HepG2 (cell line): ENCODE results near the gene MBTPS1. TPM values are rescaled to one million over a fixed set of nuclear protein-coding genes. Genes with fewer than 3 reads are reported as not detected.

ENCODE experiments used
- ATAC-seq: fragments of 200-7000 bp; cut with Tn5 transposase; 3 replicates; pipeline ENCODE4 v1.9.1; 2020; ENCODE audit warnings: mild to moderate bottlenecking, moderate library complexity
- BruUV-seq: library from RNA; stranded (reverse); fragments of 400-500 nt; replicated peaks from 2 replicates; lab custom pipeline; 2021; lab: Mats Ljungman, UMichigan
- CTCF ChIA-PET: fragments of 300-600 bp; formaldehyde crosslinking; extraction: SDS; loops from one replicate; lab custom pipeline; 2021; ENCODE audit warnings: low total read pairs, inconsistent platforms, low intra/inter-chr PET ratio; lab: Yijun Ruan, JAX
- POLR2A ChIA-PET: fragments of 350-600 bp; sonication (Branson Sonifier 250); formaldehyde crosslinking; loops from one replicate; lab custom pipeline; 2020; ENCODE audit warnings: antibody characterized with exemption, inconsistent platforms; lab: Yijun Ruan, JAX
- DNase-seq: peaks from one replicate; pipeline ENCODE4 v3.0.0-alpha.2; 2015; ENCODE audit warnings: low spot score
- FAIRE-seq: peaks from 3 replicates; lab custom pipeline; 2011; peaks lifted over from hg19 to GRCh38; lab: Jason Lieb, UNC
- H2AFZ ChIP-seq: one replicate; pipeline ENCODE4 v1.6.1; 2011; ENCODE audit warnings: low read length, inconsistent platforms
- H3K27ac ChIP-seq: fragments of 300-600 bp; 3 replicates; pipeline ENCODE4 v1.8.0; 2011; ENCODE audit warnings: mixed run types, mild to moderate bottlenecking, mixed read lengths, low read length, inconsistent platforms; ENCODE audit not compliant: insufficient read depth; ENCODE audit errors: extremely low read length
- H3K27me3 ChIP-seq, 2 experiments: fragments of 200-600 bp in 1 of 2; 2 replicates in 1 of 2; 3 replicates in 1 of 2; pipeline versions ENCODE4 v1.6.0 to v1.8.0; 2011; ENCODE audit warnings: low read length in 2 of 2, mild to moderate bottlenecking in 2 of 2, moderate library complexity in 2 of 2, inconsistent platforms in 1 of 2; ENCODE audit not compliant: insufficient read depth in 2 of 2, control insufficient read depth in 1 of 2
- H3K36me3 ChIP-seq, 2 experiments: fragments of 200-600 bp in 1 of 2; replicated peaks in 1 of 2; 2 replicates in 1 of 2; 3 replicates in 1 of 2; pipeline versions ENCODE4 v1.5.1 to v1.8.0; 2011; ENCODE audit warnings: low read length in 2 of 2, inconsistent platforms in 1 of 2; ENCODE audit not compliant: insufficient read depth in 2 of 2, control insufficient read depth in 1 of 2
- H3K4me1 ChIP-seq: 2 replicates; pipeline ENCODE4 v1.5.1; 2012; ENCODE audit warnings: low read length, inconsistent platforms; ENCODE audit not compliant: insufficient read depth
- H3K4me2 ChIP-seq: 2 replicates; pipeline ENCODE4 v1.6.0; 2011; ENCODE audit warnings: low read depth, low read length, inconsistent platforms
- H3K4me3 ChIP-seq, 3 experiments: fragments of 200-600 bp in 1 of 3; sonication (generic), shearing (Covaris generic) in 1 of 3; replicated peaks in 1 of 3; 2 replicates each; pipeline ENCODE4 v1.5.1; 2011 to 2016; ENCODE audit warnings: low read length in 3 of 3, inconsistent platforms in 2 of 3, low read depth in 2 of 3, mild to moderate bottlenecking in 2 of 3, control low read depth in 1 of 3, mixed read lengths in 1 of 3; ENCODE audit not compliant: insufficient read depth in 1 of 3
- H3K79me2 ChIP-seq: one replicate; pipeline ENCODE4 v1.6.1; 2011; ENCODE audit warnings: low read length, inconsistent platforms; ENCODE audit not compliant: insufficient read depth
- H3K9ac ChIP-seq: 2 replicates; pipeline ENCODE4 v1.6.0; 2011; ENCODE audit warnings: mild to moderate bottlenecking, low read depth, low read length, inconsistent platforms; ENCODE audit not compliant: insufficient read depth
- H3K9me3 ChIP-seq: 2 replicates; pipeline ENCODE4 v1.5.1; 2012; ENCODE audit warnings: mild to moderate bottlenecking, low read length
- H4K20me1 ChIP-seq: 2 replicates; pipeline ENCODE4 v1.6.0; 2011; ENCODE audit warnings: inconsistent platforms, mild to moderate bottlenecking, low read length, moderate library complexity; ENCODE audit not compliant: insufficient read depth
- ARNT ChIP-seq: fragments of 450-650 bp; IDR thresholded peaks from 2 replicates; pipeline ENCODE4 v1.6.1; 2017
- ARNT2 ChIP-seq: sonication (generic); formaldehyde crosslinking; IDR thresholded peaks from 2 replicates; pipeline ENCODE4 v1.8.0; 2022; ENCODE audit warnings: mild to moderate bottlenecking, low read depth, missing genetic modification reagents, moderate library complexity
- FOXK1 ChIP-seq: sonication (generic); formaldehyde crosslinking; IDR thresholded peaks from 2 replicates; pipeline ENCODE4 v1.4.0; 2020; ENCODE audit warnings: low read depth, missing genetic modification reagents, borderline replicate concordance
- GATA4 ChIP-seq: sonication (generic); IDR thresholded peaks from 2 replicates; pipeline ENCODE4 v1.6.1; 2016; ENCODE audit warnings: antibody characterized with exemption, low read depth, borderline replicate concordance
- HNF1A ChIP-seq, 2 experiments: sonication (generic) in 1 of 2; formaldehyde crosslinking in 1 of 2; IDR thresholded peaks; 2 replicates each; pipeline versions ENCODE4 v1.4.0 to v1.6.1; 2016 to 2020; ENCODE audit warnings: borderline replicate concordance in 1 of 2, low read depth in 1 of 2, mild to moderate bottlenecking in 1 of 2, missing genetic modification reagents in 1 of 2
- PRMT3 ChIP-seq: sonication (generic); formaldehyde crosslinking; IDR thresholded peaks from 2 replicates; pipeline ENCODE4 v1.8.1; 2022; ENCODE audit warnings: low read depth, mild to moderate bottlenecking, moderate library complexity, missing genetic modification reagents, borderline replicate concordance
- TOPORS ChIP-seq: sonication (generic); formaldehyde crosslinking; IDR thresholded peaks from 2 replicates; pipeline ENCODE4 v1.8.0; 2023; ENCODE audit warnings: mild to moderate bottlenecking, missing genetic modification reagents
- U2AF1 ChIP-seq: fragments of 200-400 bp; formaldehyde crosslinking; optimal IDR thresholded peaks from 2 replicates; pipeline ENCODE3; 2017; ENCODE audit warnings: mild to moderate bottlenecking, low read depth, low read length
- XBP1 ChIP-seq: sonication (generic); formaldehyde crosslinking; IDR thresholded peaks from 2 replicates; pipeline ENCODE4 v1.5.0; 2020; ENCODE audit warnings: missing genetic modification reagents
- ZBTB33 ChIP-seq: sonication (generic); formaldehyde crosslinking; IDR thresholded peaks from 2 replicates; pipeline ENCODE4 v1.4.0; 2020; ENCODE audit warnings: missing genetic modification reagents
- ZNF557 ChIP-seq: sonication (generic); formaldehyde crosslinking; IDR thresholded peaks from 2 replicates; pipeline ENCODE4 v1.4.0; 2020; ENCODE audit warnings: missing genetic modification reagents
- ZNF878 ChIP-seq: sonication (generic); formaldehyde crosslinking; IDR thresholded peaks from 2 replicates; pipeline ENCODE4 v1.8.1; 2023; ENCODE audit warnings: mild to moderate bottlenecking, missing genetic modification reagents, moderate library complexity
- ZNF891 ChIP-seq: sonication (generic); formaldehyde crosslinking; IDR thresholded peaks from 2 replicates; pipeline ENCODE4 v1.5.0; 2020; ENCODE audit warnings: mild to moderate bottlenecking, missing genetic modification reagents
- ZSCAN21 ChIP-seq: sonication (generic); formaldehyde crosslinking; IDR thresholded peaks from 2 replicates; pipeline ENCODE4 v1.8.0; 2022; ENCODE audit warnings: mild to moderate bottlenecking, missing genetic modification reagents, moderate library complexity, borderline replicate concordance
- ZSCAN29 ChIP-seq: sonication (generic); formaldehyde crosslinking; conservative IDR thresholded peaks from 2 replicates; pipeline ENCODE4 v1.4.0; 2020; ENCODE audit warnings: mild to moderate bottlenecking, missing genetic modification reagents
- WGBS: methylation state at CpG from one replicate; pipeline ENCODE4 v1.1.6; 2017; ENCODE audit warnings: low lambda C conversion rate; 5-methylcytosine and 5-hydroxymethylcytosine counted together
- in situ Hi-C: cut with HindIII; loops from 2 replicates; pipeline ENCODE4 v1.10.0; 2017; ENCODE audit warnings: low pct_unique_long_range_greater_than_20kb; ENCODE audit not compliant: extremely low pct_ligation_motif_present
- intact Hi-C: fragments of 100-400 bp; cut with micrococcal nuclease; formaldehyde crosslinking; loops from one replicate; pipeline ENCODE4 v1.10.0; 2022; ENCODE audit not compliant: unreplicated experiment
- polyA plus RNA-seq, 8 experiments: library from polyadenylated mRNA; depleted of rRNA in 3 of 8; stranded (reverse) in 7 of 8; unstranded in 1 of 8; fragments of >200 nt; fragmentation: Illumina TruSeq in 4 of 8; extraction: Trizol in 4 of 8; gene quantifications; 2 replicates each; pipeline versions ENCODE4 v1.2.1 to v1.2.3, GENCODE V29; 2011 to 2016; ENCODE audit warnings: low read depth in 4 of 8, missing spikeins in 1 of 8, mixed read lengths in 1 of 8; ENCODE audit not compliant: insufficient read depth in 1 of 8
- total RNA-seq, 5 experiments: library from RNA; depleted of rRNA; stranded (reverse); fragments of >200 nt; fragmentation: Illumina TruSeq; extraction: Trizol; gene quantifications; 2 replicates each; pipeline ENCODE4 v1.2.3, GENCODE V29; 2016; ENCODE audit warnings: low read depth in 1 of 5

MBTPS1 gene
- total and polyA plus RNA-seq, 2 of the 13 experiments (the other 11 are each of a cell fraction or from before 2014, with no cell fraction given), result 56.7 to 91.3 TPM

GRCh38 chr16:84104231-84104630 is 12.5 kb downstream of the MBTPS1 start (continued):
- TF ChIP-seq GATA4, result no peak
- no peak for TF ChIP-seq ZNF878 (CRISPR knock-in tag)
- TF ChIP-seq XBP1 (CRISPR knock-in tag), result no peak
- TF ChIP-seq U2AF1, result no peak
- TF ChIP-seq ZNF891, result no peak
- no peak for TF ChIP-seq HNF1A (IDR thresholded peaks at IDR 0.05; ENCODE audit: low read depth)
- TF ChIP-seq HNF1A (CRISPR knock-in tag; IDR thresholded peaks at IDR 0.05; ENCODE audit: borderline replicate concordance), result no peak

- 69% methylated on average over 5 of the region's 5 CpGs for WGBS
- H3K4me3 ChIP-seq, result no peak overlapping the region
- H3K27me3 ChIP-seq, result no peaks in the 10 kb centered on the region
- ChIA-PET CTCF (no interaction called here), POLR2A (interaction anchor here (1.1 kb wide), 1 partner anchor 35 kb away, joined by 3 read pairs; no protein-coding TSS in a partner anchor)
- DNase-seq (no peak), FAIRE-seq (no peak), ATAC-seq (no peak)
- peaks cover 11% of the 10 kb centered on the region; the same call in 1 of the 2 replicates for H3K4me1 ChIP-seq
- no peak overlapping the region for H2AFZ ChIP-seq
- peaks cover 13 to 43% of the 10 kb centered on the region in 2 experiments for H3K36me3 ChIP-seq
- H3K27ac ChIP-seq, result no peak overlapping the region
- no peak overlapping the region for H3K4me2 ChIP-seq
- H3K9me3 ChIP-seq, result no peaks in the 10 kb centered on the region
- no peak overlapping the region for H3K9ac ChIP-seq
- no peak for TF ChIP-seq ZBTB33 (CRISPR knock-in tag)
- TF ChIP-seq ZNF557 (CRISPR knock-in tag), result no peak
- no peak for TF ChIP-seq TOPORS (CRISPR knock-in tag)
- TF ChIP-seq PRMT3, result no peak
- no peak for TF ChIP-seq ZSCAN29 (CRISPR knock-in tag)
- TF ChIP-seq ZSCAN21, result no peak
- no peak for TF ChIP-seq ARNT2 (CRISPR knock-in tag)
- no peak for TF ChIP-seq ARNT
- TF ChIP-seq FOXK1 (CRISPR knock-in tag), result no peak
- H4K20me1 ChIP-seq, result peaks cover 6% of the 10 kb centered on the region; the same call in 1 of the 2 replicates
- H3K79me2 ChIP-seq, result peaks cover 60% of the 10 kb centered on the region
- intact Hi-C loops (no loop called here), in situ Hi-C loops (no loop called here)
- BruUV-seq, result no TSS peak
Observed at GRCh38 chr16:84103678-84104077, 13.1 kb downstream of the MBTPS1 start.
